H1 (cell line): Measurements from ENCODE around the gene ASF1B. TPM values are rescaled to one million over a fixed set of nuclear protein-coding genes. Genes with fewer than 3 reads are reported as not detected.

Experiments
- CTCF ChIA-PET: fragments of 300-600 bp; sonication (Branson Sonifier 250); formaldehyde crosslinking; loops from one replicate; lab custom pipeline; 2021; ENCODE audit not compliant: partially characterized antibody; lab: Charles Lee
- POLR2A ChIA-PET: fragments of 300-600 bp; sonication (Branson Sonifier 250); formaldehyde crosslinking; loops from one replicate; lab custom pipeline; 2021; ENCODE audit warnings: inconsistent platforms; ENCODE audit not compliant: partially characterized antibody; lab: Charles Lee
- DNase-seq, 2 experiments: peaks; one replicate each; pipeline versions ENCODE4 v3.0.0 to v3.0.0-alpha.2; 2010 to 2022; ENCODE audit warnings: low spot score in 2 of 2, low read depth in 1 of 2, mixed read lengths in 1 of 2
- FAIRE-seq: peaks from 2 replicates; lab custom pipeline; 2011; peaks lifted over from hg19 to GRCh38; lab: Jason Lieb, UNC
- H2AFZ ChIP-seq: 2 replicates; pipeline ENCODE4 v1.8.1; 2012; ENCODE audit warnings: low read length, inconsistent platforms
- H2AK5ac ChIP-seq: 2 replicates; pipeline ENCODE4 v1.6.1; 2013; ENCODE audit warnings: low read depth, low read length
- H2BK120ac ChIP-seq: replicated peaks from 2 replicates; pipeline ENCODE3; 2013; ENCODE audit warnings: low read depth, low read length, inconsistent platforms
- H2BK12ac ChIP-seq: 2 replicates; pipeline ENCODE4 v1.6.1; 2013; ENCODE audit warnings: low read depth, low read length
- H2BK15ac ChIP-seq: 2 replicates; pipeline ENCODE4 v1.6.1; 2013; ENCODE audit warnings: low read length
- H2BK20ac ChIP-seq: 2 replicates; pipeline ENCODE4 v1.6.1; 2013; ENCODE audit warnings: low read length
- H2BK5ac ChIP-seq: 2 replicates; pipeline ENCODE4 v1.6.1; 2013; ENCODE audit warnings: low read depth, low read length
- H3K14ac ChIP-seq: 2 replicates; pipeline ENCODE4 v1.6.1; 2013; ENCODE audit warnings: inconsistent platforms; ENCODE audit not compliant: insufficient read length
- H3K18ac ChIP-seq: 2 replicates; pipeline ENCODE4 v1.6.1; 2013; ENCODE audit warnings: low read length; ENCODE audit errors: extremely low read depth
- H3K23ac ChIP-seq: 2 replicates; pipeline ENCODE4 v1.6.1; 2013; ENCODE audit warnings: inconsistent platforms; ENCODE audit not compliant: insufficient read length
- H3K23me2 ChIP-seq: 2 replicates; pipeline ENCODE4 v1.6.1; 2013; ENCODE audit warnings: low read depth, low read length
- H3K27ac ChIP-seq: 2 replicates; pipeline ENCODE4 v1.6.1; 2011; ENCODE audit warnings: low read depth, low read length, inconsistent platforms
- H3K27me3 ChIP-seq, 4 experiments: replicated peaks in 1 of 4; 1 replicate in 1 of 4; 2 replicates in 3 of 4; pipeline versions ENCODE4 v1.6.1 to v1.8.1; 2011 to 2013; ENCODE audit warnings: low read length in 3 of 4, mild to moderate bottlenecking in 3 of 4, inconsistent platforms in 2 of 4, mixed read lengths in 2 of 4, moderate library complexity in 1 of 4; ENCODE audit not compliant: control insufficient read depth in 3 of 4, insufficient read depth in 3 of 4; ENCODE audit errors: extremely low read depth in 1 of 4
- H3K36me3 ChIP-seq, 4 experiments: 2 replicates each; pipeline versions ENCODE4 v1.6.1 to v1.8.1; 2011 to 2013; ENCODE audit warnings: mild to moderate bottlenecking in 4 of 4, low read length in 3 of 4, moderate library complexity in 2 of 4, control low read depth in 1 of 4, inconsistent platforms in 1 of 4; ENCODE audit not compliant: insufficient read depth in 4 of 4, control insufficient read depth in 2 of 4
- H3K4ac ChIP-seq: replicated peaks from 2 replicates; pipeline ENCODE3; 2013; ENCODE audit warnings: low read length, low read depth, mixed read lengths, inconsistent platforms; ENCODE audit not compliant: insufficient read length
- H3K4me1 ChIP-seq, 4 experiments: replicated peaks in 1 of 4; 1 replicate in 1 of 4; 2 replicates in 3 of 4; pipeline versions ENCODE4 v1.6.1 to v1.8.1; 2011 to 2013; ENCODE audit warnings: low read length in 3 of 4, inconsistent platforms in 2 of 4, mixed read lengths in 1 of 4; ENCODE audit not compliant: insufficient read depth in 4 of 4, control insufficient read depth in 3 of 4
- H3K4me2 ChIP-seq, 2 experiments: 2 replicates each; pipeline versions ENCODE4 v1.6.1 to v1.8.1; 2011 to 2013; ENCODE audit warnings: low read depth in 2 of 2, low read length in 2 of 2, control low read depth in 1 of 2, inconsistent platforms in 1 of 2, mild to moderate bottlenecking in 1 of 2; ENCODE audit not compliant: insufficient read depth in 1 of 2
- H3K4me3 ChIP-seq, 4 experiments: fragments of 200-600, 300-600 bp in 1 of 4; sonication (generic), shearing (Covaris generic), sonication (Bioruptor Twin) in 1 of 4; 2 replicates each; pipeline versions ENCODE4 v1.5.1 to v1.8.1; 2011 to 2016; ENCODE audit warnings: low read length in 4 of 4, low read depth in 3 of 4, control low read depth in 2 of 4, inconsistent platforms in 2 of 4, mild to moderate bottlenecking in 2 of 4, mixed read lengths in 1 of 4, moderate library complexity in 1 of 4; ENCODE audit not compliant: insufficient read depth in 2 of 4; ENCODE audit errors: extremely low read depth in 1 of 4
- H3K56ac ChIP-seq: replicated peaks from 2 replicates; pipeline ENCODE3; 2013; ENCODE audit warnings: low read depth, mild to moderate bottlenecking, mixed read lengths, low read length, inconsistent platforms; ENCODE audit not compliant: insufficient read length
- H3K79me1 ChIP-seq: 2 replicates; pipeline ENCODE4 v1.6.1; 2013; ENCODE audit warnings: low read depth, low read length, control low read depth
- H3K79me2 ChIP-seq, 2 experiments: 2 replicates each; pipeline versions ENCODE4 v1.6.1 to v1.8.1; 2012 to 2013; ENCODE audit warnings: low read length in 2 of 2, mild to moderate bottlenecking in 2 of 2, inconsistent platforms in 1 of 2; ENCODE audit not compliant: insufficient read depth in 2 of 2, control insufficient read depth in 1 of 2
- H3K9ac ChIP-seq, 4 experiments: replicated peaks in 1 of 4; 1 replicate in 1 of 4; 2 replicates in 3 of 4; pipeline versions ENCODE4 v1.6.1 to v1.8.1; 2011 to 2013; ENCODE audit warnings: low read depth in 3 of 4, low read length in 3 of 4, control low read depth in 2 of 4, mild to moderate bottlenecking in 2 of 4, moderate library complexity in 2 of 4, inconsistent platforms in 1 of 4; ENCODE audit errors: extremely low read depth in 1 of 4
- H3K9me3 ChIP-seq, 2 experiments: 2 replicates each; pipeline versions ENCODE4 v1.6.1 to v1.8.1; 2012 to 2013; ENCODE audit warnings: mild to moderate bottlenecking in 2 of 2, moderate library complexity in 2 of 2, control low read depth in 1 of 2, inconsistent platforms in 1 of 2, low read depth in 1 of 2, low read length in 1 of 2, mixed read lengths in 1 of 2; ENCODE audit not compliant: insufficient read depth in 2 of 2
- H4K20me1 ChIP-seq, 2 experiments: replicated peaks in 1 of 2; 2 replicates each; pipeline versions ENCODE3 to v1.8.1; 2011 to 2013; ENCODE audit warnings: inconsistent platforms in 2 of 2, low read length in 2 of 2, mild to moderate bottlenecking in 1 of 2; ENCODE audit not compliant: insufficient read depth in 2 of 2, control insufficient read depth in 1 of 2
- H4K5ac ChIP-seq: 2 replicates; pipeline ENCODE4 v1.6.1; 2013; ENCODE audit warnings: low read length, low read depth, mixed read lengths, inconsistent platforms; ENCODE audit not compliant: insufficient read length
- H4K8ac ChIP-seq: 2 replicates; pipeline ENCODE4 v1.8.0; 2013; ENCODE audit warnings: mild to moderate bottlenecking, moderate library complexity, low read length, inconsistent platforms; ENCODE audit not compliant: insufficient read depth; ENCODE audit errors: extremely low read depth
- H4K91ac ChIP-seq: replicated peaks from 2 replicates; pipeline ENCODE3; 2013; ENCODE audit warnings: low read length, mixed read lengths, inconsistent platforms; ENCODE audit not compliant: insufficient read length
- ATF3 ChIP-seq: IDR thresholded peaks from 2 replicates; pipeline ENCODE4 v1.6.1; 2011; ENCODE audit warnings: low read depth, mild to moderate bottlenecking, low read length; ENCODE audit not compliant: insufficient read depth
- FOSL1 ChIP-seq: IDR thresholded peaks from 2 replicates; pipeline ENCODE4 v1.6.1; 2011; ENCODE audit warnings: mild to moderate bottlenecking, low read depth, low read length, moderate library complexity; ENCODE audit not compliant: insufficient read depth
- HDAC2 ChIP-seq, 2 experiments: fragments of 300-600 bp in 1 of 2; sonication (generic) in 1 of 2; IDR thresholded peaks; 2 replicates each; pipeline ENCODE4 v1.6.1; 2011 to 2012; ENCODE audit warnings: low read depth in 2 of 2, low read length in 2 of 2, mild to moderate bottlenecking in 2 of 2, moderate library complexity in 2 of 2, borderline replicate concordance in 1 of 2, inconsistent platforms in 1 of 2
- KDM4A ChIP-seq: IDR thresholded peaks from one replicate; pipeline ENCODE4 v1.7.1; 2012; ENCODE audit warnings: low read depth, mild to moderate bottlenecking, moderate library complexity, low read length, inconsistent platforms; ENCODE audit not compliant: severe bottlenecking
- POLR2A ChIP-seq, 2 experiments: IDR thresholded peaks; 1 replicate in 1 of 2; 2 replicates in 1 of 2; pipeline ENCODE4 v1.6.1; 2011; ENCODE audit warnings: low read depth in 2 of 2, low read length in 2 of 2, mild to moderate bottlenecking in 2 of 2; ENCODE audit errors: control extremely low read depth in 1 of 2
- SIN3A ChIP-seq, 2 experiments: IDR thresholded peaks in 1 of 2; conservative IDR thresholded peaks in 1 of 2; 2 replicates each; pipeline ENCODE4 v1.6.1; 2011 to 2012; ENCODE audit warnings: low read length in 2 of 2, improper control_type of control experiment in 1 of 2, low read depth in 1 of 2, mild to moderate bottlenecking in 1 of 2
- SRF ChIP-seq: IDR thresholded peaks from 2 replicates; pipeline ENCODE4 v1.6.1; 2011; ENCODE audit warnings: mild to moderate bottlenecking, low read depth, low read length, moderate library complexity
- SUZ12 ChIP-seq: fragments of 200-600 bp; sonication (generic); IDR thresholded peaks from 2 replicates; pipeline ENCODE4 v1.6.1; 2012; ENCODE audit warnings: mild to moderate bottlenecking, inconsistent platforms, low read length, moderate library complexity, mixed read lengths
- USF2 ChIP-seq: IDR thresholded peaks from 2 replicates; pipeline ENCODE4 v1.6.1; 2011; ENCODE audit warnings: low read length, improper control_type of control experiment
- WGBS, 2 experiments: shearing (Covaris generic) in 1 of 2; methylation state at CpG; one replicate each; pipeline versions ENCODE4 v1.1.6 to v1.1.7; 2013 to 2015; ENCODE audit warnings: low lambda C conversion rate in 2 of 2, mixed read lengths in 2 of 2, inconsistent platforms in 1 of 2, low coverage in 1 of 2, missing lambda C conversion rate in 1 of 2; ENCODE audit not compliant: insufficient replicate concordance in 2 of 2, insufficient coverage in 1 of 2, insufficient read length in 1 of 2; ENCODE audit errors: extremely low coverage in 1 of 2, missing lambda C conversion rate in 1 of 2; 5-methylcytosine and 5-hydroxymethylcytosine counted together
- polyA plus RNA-seq, 7 experiments: library from polyadenylated mRNA; depleted of rRNA in 3 of 7; stranded (reverse) in 5 of 7; unstranded in 2 of 7; fragments of >200 nt in 5 of 7; fragments of 200-250 nt in 2 of 7; gene quantifications; 1 replicate in 5 of 7; 2 replicates in 1 of 7; 4 replicates in 1 of 7; pipeline versions ENCODE4 v1.2.1 to v1.2.3, GENCODE V29; 2011 to 2013; ENCODE audit warnings: missing spikeins in 2 of 7, mixed read lengths in 2 of 7
- total RNA-seq: library from RNA; stranded (reverse); fragmentation: NEBNext Ultra II Directional; extraction: Animal tissue kit (Norgen Biotek cat#: 25700); gene quantifications from 2 replicates; pipeline ENCODE4 v1.2.1, GENCODE V29; 2021

ASF1B gene
- total and polyA plus RNA-seq, 2 of the 8 experiments (the other 6 are each of a cell fraction or from before 2014, with no cell fraction given) = 32.6 to 59.2 TPM

GRCh38 chr19:14135985-14136508, 342 bp downstream of the ASF1B start:
- Histone ChIP-seq H3K27ac (peak overlapping the region; percentile 60; the same call in 1 of the 2 replicates), H3K18ac (peak overlapping the region; percentile 99), H3K4me1 (peaks cover 2 to 11% (median 5%) of the 10 kb centered on the region in 4 experiments), H3K79me2 (peaks cover 0 to 8% of the 10 kb centered on the region in 2 experiments; a peak in 2 of 4 replicates), H3K9ac (peak overlapping the region; percentile 74 to 85 (median 78)), H3K23ac (peak overlapping the region; percentile 9), H4K20me1 (peaks cover 0 to 9% of the 10 kb centered on the region in 2 experiments), H4K8ac (peak overlapping the region; percentile 87), H2BK120ac (no peak overlapping the region), H3K4me2 (peak overlapping the region; percentile 54 to 82), H3K9me3 (no peaks in the 10 kb centered on the region), H3K36me3 (no peaks in the 10 kb centered on the region; a peak in 1 of 8 replicates), H3K56ac (peak overlapping the region; percentile 86), H3K4me3 (peak overlapping the region; percentile 75 to 86 (median 80)), H4K91ac (peak overlapping the region; percentile 85), H3K27me3 (no peaks in the 10 kb centered on the region), H2BK20ac (no peak overlapping the region), H2BK15ac (peak overlapping the region; percentile 95; the same call in 1 of the 2 replicates), H2AK5ac (no peak overlapping the region), H2AFZ (no peak overlapping the region; the same call in 1 of the 2 replicates), H2BK12ac (0 out of 2 replicates have a peak overlapping the region, but pooled peaks have one; percentile 27), H3K14ac (no peak overlapping the region), H3K23me2 (peaks cover 4% of the 10 kb centered on the region; the same call in 1 of the 2 replicates), H2BK5ac (peak overlapping the region; percentile 88; the same call in 1 of the 2 replicates), H4K5ac (peak overlapping the region; percentile 87), H3K4ac (peak overlapping the region; percentile 98), H3K79me1 (peaks cover 2% of the 10 kb centered on the region; the same call in 1 of the 2 replicates)
- WGBS, 2 experiments = 1% methylated on average over 13 of the region's 38 CpGs; no CpG with 5 or more reads in 1 of the 2 experiments
- ChIA-PET POLR2A (interaction anchor here (0.9 to 5.8 kb wide), 26 partner anchors 8 to 406 kb away, joined by 3 to 109 read pairs (median 4); partner anchors contain the start of genes MISP3, PKN1 and PRKACA), CTCF (interaction anchor here (0.6 to 7.9 kb wide), 23 partner anchors 11 to 274 kb away, joined by 3 to 40 read pairs (median 4); a partner anchor contains a TSS)
- DNase-seq (no peak), FAIRE-seq (no peak)
- TF ChIP-seq USF2 (no peak), ATF3 (no peak), FOSL1 (no peak), SRF (no peak), POLR2A (IDR thresholded peaks at IDR 0.05; ENCODE audit: control extremely low read depth in 1 of 2, low read depth in 2 of 2, low read length in 2 of 2) (no peak), SIN3A (conservative IDR thresholded peaks at IDR 0.05 in 1 of 2, IDR thresholded peaks at IDR 0.05 in 1 of 2; ENCODE audit: low read depth in 1 of 2, low read length in 2 of 2) (0 out of 4 replicates have a peak, but pooled peaks of 1 of the 2 experiments have one; percentile 11), HDAC2 (IDR thresholded peaks at IDR 0.05; ENCODE audit: borderline replicate concordance in 1 of 2, low read depth in 2 of 2, low read length in 2 of 2) (0 out of 4 replicates have a peak, but pooled peaks of 1 of the 2 experiments have one; percentile 32), SUZ12 (no peak), KDM4A (peak; percentile 68)
